Germinal center (tissue), 1 donor: ENCODE results near the gene EFNA5.
A peak's percentile ranks its signal among the peaks of the same experiment; 100 is the strongest.

Experiments used
- DNase-seq: peaks from one replicate; pipeline ENCODE4 v3.0.0; 2012; ENCODE audit warnings: mixed read lengths, low spot score

EFNA5 gene

DNA sequence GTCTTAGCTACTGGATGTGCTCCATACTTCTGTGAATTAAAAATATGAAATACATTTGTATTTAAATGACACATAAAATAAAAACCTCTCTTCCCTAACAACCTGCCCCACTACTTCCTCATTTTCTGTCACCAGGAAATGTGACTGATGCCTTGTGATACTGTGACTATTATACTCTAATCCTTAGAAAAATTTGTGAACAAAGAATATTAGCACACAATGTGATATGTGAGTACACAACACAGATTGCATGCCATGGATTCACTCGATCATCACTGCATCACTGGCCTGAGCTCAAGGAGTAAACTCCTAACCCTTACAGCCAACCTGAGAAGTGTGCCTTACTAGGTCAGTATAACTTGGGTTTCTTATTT, 281.0 kb downstream of the EFNA5 start:
- DNase-seq: no peak

DNA sequence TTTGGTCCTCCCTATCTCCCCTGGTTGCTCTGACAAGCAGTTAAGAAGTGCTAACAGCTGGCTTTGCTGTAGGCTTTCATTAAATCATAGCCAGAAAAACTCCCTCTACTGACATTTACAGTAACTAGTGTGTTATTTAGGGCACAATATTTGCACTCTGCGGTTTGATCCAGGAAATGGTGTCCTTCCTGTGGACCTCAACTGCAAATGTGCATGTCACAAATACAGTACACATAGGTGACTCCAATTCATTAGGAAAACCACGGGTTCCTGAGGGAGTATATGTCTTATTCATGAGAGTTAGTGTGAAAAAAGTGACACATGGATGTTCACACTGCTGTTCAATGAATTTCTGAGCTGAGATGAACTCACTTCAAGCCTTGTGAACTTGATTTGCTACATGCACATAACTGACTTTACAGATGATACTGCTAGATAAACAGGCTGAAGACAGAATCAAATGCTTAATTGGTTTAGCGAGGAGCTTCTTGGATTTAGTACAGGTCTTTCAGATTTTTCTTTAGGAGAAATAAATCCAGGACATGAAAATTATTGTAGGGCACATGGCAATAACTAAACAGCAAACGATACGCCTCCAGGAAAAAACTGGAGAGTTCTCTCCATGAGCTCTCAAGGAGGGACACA, 281.5 kb downstream of the EFNA5 start:
- DNase-seq: peak; percentile 13

DNA sequence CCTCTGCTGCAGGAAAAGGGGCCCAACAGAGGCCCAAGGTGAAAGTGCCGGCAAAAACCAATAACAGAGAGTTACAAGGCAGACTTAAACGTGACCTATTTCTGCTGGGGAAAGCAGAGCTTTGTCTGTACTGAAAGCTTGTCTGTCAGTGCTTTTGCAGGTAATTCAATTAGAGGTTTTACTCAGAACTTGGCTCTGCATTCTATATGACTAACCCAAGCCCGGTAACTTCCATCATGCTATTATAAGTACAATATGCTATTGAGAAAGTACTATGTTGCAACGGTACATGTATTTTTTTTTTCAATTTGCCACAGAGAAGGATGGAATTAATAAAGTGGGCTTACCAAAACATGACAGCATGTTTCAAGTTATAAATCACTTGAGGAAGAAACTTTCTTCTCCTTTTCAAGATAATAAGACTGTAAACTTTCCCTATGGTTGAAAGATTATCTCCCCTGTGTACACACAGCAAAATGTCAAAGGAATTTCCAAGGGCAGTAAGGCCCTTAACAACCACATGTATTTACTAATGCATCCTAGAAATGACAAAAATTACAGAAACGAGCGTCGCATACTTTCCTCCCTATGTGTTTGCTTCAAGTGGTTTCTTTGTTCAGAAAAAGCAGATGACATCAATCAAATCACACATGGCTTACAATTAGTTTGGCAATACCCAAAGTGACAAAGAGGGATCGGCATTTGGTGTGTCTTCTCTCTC, 282.4 kb downstream of the EFNA5 start:
- no peak for DNase-seq

DNA sequence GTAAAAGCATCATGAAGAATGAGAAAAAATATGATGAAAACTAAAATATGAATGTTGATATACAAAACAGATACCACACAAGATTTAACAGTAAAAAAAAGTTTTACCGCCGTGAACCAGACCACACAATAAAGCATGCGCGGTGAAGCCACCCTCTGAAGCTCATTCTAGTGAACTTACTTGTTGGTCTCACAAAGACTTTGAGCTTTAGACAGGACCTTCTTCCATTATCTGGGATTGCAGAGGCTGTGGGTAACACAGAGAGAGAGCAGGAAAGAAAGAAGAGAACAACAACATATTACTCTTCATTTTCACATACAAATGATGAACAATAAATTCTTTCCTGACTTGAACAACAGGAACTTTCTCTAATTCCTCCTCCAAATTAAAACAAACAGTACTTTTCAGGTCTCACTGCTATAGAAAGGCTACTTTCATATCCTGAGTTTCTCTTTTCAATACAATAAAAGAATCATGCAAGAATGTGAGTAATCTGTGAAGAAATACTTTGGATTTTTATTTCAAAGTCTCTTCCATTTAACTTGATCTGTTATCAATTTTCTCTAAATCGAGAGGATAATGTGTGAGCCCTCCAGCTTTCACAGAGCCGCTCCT, 283.1 kb downstream of the EFNA5 start:
- DNase-seq: no peak

DNA sequence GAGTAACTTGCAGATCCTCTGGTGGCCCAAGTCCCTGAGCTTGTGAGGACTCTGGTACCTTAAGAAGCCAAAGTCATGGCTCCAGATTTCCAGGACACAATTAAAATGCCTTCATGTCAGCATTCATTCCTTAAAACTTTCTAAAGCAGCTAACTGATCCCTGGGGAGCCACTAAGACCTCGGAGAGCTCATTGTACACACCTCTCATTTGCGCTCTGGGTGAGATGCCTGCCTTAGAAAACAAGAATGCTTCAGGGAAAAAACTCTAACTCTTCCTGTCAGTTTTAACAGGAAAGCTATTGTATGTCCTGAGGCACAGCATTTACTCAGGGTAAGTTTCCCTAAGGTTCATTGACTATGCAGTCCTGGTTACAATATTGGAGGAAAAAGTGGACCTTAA, 285.0 kb downstream of the EFNA5 start:
- no peak for DNase-seq

DNA sequence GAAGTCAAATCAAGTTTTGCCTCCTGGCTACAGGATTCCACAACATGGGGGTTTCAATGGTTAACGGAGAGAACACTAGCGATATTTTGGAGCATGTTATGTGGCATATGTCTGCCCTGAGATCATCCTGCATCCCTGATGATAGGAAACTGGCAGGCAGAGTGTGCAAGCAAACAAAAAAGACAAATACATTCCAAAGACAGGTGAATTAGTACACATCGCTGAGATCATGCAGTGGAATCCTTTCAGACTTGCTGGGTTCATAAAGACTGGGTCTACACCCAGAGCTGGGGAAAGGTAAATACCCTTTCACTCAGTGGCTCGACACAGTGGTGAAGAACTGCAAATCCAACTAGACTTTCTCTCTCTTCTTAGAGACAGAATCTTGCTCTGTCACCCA, 286.5 kb downstream of the EFNA5 start:
- no peak for DNase-seq

DNA sequence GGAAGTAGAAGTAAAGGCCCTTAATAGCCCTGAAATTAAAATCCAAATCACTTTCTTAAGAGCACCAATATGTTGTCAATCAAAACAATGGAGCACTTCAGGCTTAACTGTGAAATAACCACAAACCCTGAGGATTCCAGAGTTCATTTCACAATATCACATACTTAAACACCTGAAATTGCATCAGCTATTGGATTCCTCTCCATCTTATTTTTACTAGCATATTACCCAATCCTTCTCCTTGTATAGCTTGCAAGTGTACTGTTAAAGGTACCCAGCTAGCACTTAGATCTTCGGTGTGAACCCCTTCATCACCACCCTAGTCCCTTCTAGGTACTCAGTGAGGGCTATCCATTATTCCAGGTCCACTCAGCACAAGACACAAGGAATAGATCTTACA, 287.3 kb downstream of the EFNA5 start:
- DNase-seq: no peak

DNA sequence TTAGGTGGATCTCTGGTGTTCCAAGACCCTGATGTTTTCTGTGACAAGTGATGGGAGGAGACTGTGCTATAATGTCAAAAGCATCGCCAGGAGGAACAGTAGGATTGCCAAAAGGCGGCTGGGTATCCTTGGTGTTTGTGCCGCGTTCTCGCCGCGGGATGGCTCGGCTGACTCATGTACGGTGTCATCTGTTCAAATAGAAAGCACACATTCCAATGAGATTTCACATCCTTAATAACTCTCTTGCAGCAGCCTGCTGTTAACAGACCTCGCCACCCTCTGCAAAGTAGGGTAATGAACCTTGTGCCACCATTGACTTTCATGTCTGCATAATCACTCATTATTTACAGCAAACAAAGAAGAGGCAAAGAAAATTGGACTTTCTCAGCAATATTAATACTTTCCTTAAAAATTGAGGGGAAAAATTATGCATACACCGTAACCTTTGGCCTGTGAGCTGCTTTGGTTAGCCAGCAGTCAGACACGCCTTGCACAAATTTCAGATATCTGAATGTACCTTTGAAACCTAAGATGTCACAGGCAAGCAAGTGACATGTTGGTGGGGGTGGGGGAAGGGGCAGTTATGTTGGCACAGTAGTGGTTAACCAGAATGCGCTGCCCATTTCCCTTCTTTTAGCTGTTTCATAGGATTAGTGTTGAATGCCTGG, 289.4 kb downstream of the EFNA5 start:
- DNase-seq: no peak

DNA sequence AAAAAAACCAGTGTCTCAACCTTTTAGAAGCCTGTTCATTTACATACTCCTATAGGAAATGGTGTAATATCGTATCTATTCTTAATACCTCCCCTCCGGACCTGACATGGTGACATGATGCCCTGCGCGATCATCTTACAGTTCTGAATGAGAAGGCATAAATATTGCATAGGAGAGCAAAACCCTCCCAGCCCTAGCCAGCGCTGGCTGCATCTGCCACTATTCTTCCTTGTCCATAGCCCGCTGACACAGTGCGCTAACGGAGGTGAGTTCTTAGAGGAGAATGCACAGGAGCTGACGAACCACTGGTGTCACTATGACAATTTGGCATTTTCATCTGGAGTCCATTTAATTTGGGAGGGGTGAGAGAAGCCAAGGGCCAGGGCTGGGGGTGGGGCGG, 290.1 kb downstream of the EFNA5 start:
- no peak for DNase-seq

DNA sequence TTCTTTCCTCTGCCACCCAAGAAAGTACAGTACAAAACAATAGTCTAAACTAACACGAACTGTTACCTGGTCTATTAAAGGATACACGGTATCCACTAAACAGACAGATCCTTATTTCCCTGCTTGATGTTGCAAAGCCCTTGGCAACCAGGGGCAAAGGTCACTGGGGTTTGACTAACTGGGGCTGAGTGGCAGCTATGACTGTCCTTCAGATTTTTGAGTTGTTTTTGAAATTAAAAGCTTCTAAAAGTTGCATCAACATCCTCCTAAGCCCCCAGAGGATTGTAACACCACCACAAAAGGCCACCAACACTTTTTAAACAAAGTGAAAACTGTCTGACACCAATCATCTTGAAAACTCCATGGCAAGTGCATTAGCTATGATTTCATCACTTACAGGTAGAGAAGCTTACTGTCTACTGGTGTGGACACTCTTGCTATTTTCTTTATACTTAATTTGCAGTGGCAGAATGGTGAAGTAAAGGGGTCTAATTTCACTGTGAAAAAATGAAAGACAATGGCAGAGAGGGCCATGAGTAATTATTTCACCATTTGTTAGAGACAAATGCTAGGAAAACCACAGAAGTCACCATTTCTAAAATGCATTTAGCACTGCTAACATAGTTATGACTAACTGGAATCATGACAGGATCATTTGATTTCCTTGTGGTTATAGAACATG, 292.4 kb downstream of the EFNA5 start:
- DNase-seq: no peak

DNA sequence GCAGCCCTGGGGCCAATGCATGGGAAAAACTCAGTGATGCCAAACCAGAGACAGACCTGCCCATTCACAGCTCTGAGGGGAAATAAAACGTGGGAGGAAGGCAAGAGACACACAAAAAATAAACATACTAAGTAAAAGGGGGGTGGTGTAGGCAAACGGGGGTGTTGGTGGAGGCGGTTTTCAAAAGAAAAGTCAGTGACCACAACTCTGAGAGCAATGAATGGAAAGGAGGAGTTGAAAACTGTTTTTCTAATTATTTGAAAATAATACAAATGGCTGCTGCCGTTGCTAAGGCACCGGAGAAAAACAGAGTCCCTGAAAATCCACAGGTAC, 293.5 kb downstream of the EFNA5 start:
- DNase-seq: no peak

DNA sequence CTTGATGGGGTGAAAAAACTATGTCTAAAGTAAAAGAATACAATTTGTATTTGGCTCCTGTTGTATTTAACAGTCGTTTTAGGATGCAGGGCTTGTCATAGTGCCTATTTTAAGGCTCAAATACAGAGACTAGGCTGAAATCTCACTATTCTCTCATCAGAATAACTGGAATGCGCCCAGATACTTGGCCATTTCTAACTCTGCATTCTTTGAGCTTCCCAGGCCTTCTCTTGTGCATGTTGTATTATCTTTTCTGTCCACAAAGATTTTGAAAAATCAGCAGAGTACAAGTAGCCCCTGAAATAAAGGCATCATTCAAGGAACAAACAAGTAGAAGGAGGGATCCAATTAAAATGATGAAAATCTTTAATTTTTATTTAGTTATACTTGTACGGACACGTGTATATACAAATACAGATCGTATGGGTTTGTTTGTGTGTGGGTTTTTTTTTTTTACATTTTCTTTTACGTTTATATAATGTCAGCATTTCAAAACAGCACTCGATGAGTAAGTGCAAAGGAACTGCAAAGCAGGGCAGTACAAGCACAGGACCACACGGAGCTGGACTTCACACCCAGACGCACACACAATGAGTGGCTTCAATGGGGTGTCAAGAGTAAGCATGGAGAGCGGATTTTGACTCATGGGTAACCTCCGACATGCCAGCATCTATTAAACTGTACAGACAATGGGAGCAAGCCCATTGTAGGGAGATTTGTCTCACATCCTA, 294.0 kb downstream of the EFNA5 start:
- DNase-seq: no peak

DNA sequence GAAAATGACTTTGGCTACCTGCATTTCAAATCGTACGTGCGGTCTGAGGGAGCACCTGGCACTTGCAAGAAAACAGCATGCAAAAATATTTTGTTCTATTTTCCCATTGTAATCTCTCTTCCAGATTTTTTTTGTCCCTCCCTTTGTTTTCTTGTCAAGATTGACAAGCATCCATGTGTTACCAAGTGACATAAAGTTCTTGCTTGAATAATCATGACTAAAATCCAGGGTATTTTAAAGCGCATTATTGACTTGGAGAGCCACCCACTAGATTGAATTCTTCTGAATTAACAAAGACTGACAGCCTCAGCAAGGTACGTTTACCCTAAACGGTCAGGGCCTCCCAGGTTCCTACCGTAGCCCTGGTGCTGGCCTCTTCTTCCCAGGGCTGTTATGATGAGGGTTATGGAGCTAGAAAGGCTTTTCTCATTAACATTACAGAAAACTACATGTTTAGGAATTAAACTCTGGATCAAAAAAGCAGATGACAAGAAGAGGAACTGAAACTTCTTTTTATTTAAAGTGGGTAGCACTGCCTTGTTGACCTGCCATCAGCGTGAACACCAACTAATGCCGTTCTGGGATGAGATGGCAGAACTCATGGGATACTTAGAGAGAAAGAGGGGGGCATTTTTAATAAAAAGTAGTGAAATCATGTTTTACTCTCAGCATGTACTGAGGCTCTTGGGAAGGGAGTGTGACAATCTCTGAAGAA, 297.0 kb downstream of the EFNA5 start:
- DNase-seq: peak; percentile 18

DNA sequence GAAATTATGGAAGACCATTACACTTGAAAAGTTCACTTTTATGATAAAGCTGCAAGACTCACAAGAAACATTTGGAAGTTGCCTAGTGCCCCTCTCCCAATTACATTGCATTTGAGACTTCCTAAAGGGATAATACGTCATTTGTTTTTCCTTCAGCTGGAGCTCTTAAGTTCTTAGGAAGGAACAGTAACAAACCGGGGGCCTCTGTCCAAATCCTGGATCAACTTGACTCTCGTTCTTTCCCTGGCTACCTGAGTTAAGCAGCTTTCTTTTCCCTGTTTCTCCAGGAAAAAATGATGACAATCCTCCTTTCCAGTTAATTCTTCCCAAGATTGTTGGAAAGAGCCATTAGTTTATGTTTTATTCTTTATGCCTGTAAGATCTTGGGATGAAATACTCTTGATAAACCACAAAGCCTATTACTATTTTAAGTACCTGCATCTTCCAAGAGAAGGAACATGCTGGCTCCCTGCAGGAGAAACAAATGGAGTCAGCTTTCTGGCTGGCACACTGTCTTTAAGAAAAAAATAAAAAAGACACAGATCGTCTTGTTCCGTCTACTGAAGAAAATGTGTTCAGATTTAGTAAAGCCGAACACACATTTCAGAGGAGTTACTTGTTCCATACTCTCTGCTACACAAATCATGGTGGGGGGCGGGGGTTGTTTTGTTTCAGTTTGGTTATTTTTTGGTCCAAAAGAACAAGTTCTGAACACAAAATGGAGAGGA, 297.9 kb downstream of the EFNA5 start:
- DNase-seq: no peak

DNA sequence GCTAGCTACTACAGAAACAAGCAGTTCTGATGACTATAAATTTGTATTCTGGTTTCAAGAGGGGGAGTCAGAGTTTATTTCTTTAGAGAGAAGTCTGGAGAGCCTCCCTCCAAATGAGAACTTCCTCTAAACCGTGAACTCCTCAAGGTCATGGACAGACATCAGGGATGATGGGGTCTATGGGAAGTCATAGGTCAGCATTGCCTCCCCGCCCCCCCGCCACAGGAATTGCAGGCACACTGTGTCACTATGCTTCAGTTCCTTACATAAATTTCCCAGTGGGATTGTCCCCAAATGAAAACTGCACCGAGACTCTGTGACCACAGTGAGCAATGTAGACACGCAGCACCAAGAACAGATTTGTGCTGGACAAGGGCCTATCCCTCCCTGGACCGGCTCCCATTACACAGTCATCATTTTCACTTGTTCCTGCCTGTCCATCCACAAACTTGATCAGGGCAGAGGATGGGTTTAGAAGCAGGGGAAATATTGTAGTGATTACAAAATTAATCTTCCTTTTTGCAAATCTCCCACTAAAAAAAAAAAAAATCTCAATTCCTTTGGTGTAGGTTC, 300.3 kb downstream of the EFNA5 start:
- no peak for DNase-seq

DNA sequence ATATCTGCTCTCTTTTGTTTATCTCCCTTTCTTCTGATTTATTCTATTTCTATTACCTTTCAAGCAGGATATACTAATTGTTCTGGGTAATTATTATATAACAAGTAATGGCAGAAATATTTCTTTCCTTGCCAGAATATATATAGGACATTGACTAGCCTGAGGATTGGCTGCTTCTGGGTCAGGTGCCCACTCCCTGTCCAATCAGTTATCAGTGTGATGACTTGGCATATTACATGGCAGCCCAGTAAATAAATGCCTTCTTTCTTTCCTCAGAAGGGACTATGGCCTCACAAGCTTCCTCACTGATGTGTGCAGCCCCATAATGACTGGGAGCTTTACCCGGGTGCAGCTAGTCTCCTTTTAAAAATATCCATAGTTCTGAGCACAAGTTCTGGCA, 301.1 kb downstream of the EFNA5 start:
- no peak for DNase-seq

DNA sequence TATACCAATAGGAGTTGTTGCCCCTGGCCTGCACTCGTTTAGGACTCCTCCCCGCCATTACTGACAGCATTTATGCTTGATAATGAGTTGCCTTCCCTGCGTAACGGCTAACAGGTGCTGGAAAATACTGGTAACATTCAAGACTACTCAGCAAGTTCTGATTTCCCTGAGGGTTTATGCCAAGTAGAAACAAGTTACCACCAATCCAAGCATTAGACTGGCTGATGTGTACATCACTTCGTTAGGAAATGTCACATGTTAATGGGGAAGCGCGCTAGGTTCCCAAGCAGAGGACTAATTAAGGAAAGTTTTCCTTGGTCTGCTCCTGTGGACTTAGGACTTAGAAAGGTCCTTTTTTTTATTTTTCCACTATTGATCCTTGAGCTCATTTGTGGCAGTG, 302.1 kb downstream of the EFNA5 start:
- no peak for DNase-seq

DNA sequence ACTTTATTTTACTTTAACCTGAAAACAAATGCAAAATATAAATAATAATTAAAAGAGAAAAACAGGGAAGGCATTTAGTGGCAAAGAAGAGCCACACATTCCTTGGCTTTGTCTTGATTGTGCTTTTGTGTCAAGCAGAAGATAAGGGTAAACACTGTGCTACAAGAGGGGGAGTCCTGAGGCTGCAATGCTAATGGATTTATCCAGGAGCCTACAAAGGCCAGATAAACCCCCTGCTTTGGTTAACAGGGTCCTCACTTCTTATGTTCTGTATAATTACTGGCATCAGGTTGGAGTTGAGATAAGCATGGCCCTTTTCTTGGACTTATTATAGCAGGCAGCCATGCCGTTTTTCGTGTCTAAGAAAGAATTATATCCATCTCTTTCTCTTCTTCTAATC, 302.8 kb downstream of the EFNA5 start:
- no peak for DNase-seq

DNA sequence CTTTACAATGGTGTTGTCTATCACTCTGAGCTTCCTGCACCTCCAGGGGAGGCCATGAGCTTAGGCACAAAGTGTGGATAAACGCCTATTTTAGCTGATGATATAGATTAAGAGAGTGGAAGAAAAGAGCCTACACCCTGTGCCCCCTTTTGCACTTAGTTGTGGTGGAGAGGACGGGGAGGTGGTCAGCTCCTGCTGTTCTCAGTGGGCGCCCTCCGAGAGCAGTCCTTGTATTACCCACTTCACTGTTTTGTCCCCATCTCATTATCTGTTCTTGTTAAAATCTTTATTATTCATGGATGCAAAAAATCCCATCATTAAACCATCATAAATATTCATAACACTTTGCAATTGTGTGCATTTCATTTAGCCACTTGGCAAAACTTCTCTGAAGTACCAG, 303.3 kb downstream of the EFNA5 start:
- no peak for DNase-seq
